CD4-positive, alpha-beta T cell (primary cell): Measurements from ENCODE around the gene GPC6. TPM values are rescaled to one million over a fixed set of nuclear protein-coding genes. Genes with fewer than 3 reads are reported as not detected.

ENCODE experiments used
- ATAC-seq: fragments of 200-7000 bp; cut with Tn5 transposase; one replicate; pipeline ENCODE4 v1.10.0; 2022; ENCODE audit warnings: mild to moderate bottlenecking; ENCODE audit not compliant: poor library complexity
- CTCF ChIA-PET: fragments of 350-600 bp; sonication (Branson Sonifier 250); formaldehyde crosslinking; loops from one replicate; lab custom pipeline; 2021; ENCODE audit warnings: antibody characterized with exemption, inconsistent platforms; lab: Charles Lee
- POLR2A ChIA-PET: fragments of 350-600 bp; sonication (Branson Sonifier 250); formaldehyde crosslinking; loops from one replicate; lab custom pipeline; 2021; ENCODE audit warnings: antibody characterized with exemption, inconsistent platforms; lab: Charles Lee
- DNase-seq, 14 experiments: peaks; one replicate each; pipeline ENCODE4 v3.0.0-alpha.2; 2013 to 2020; ENCODE audit warnings: mixed read lengths in 2 of 14
- H3K27ac ChIP-seq, 2 donors: one replicate each; pipeline versions ENCODE4 v1.5.1 to v1.7.0; 2013; ENCODE audit warnings: low read length in 2 of 2, low read depth in 1 of 2, mild to moderate bottlenecking in 1 of 2
- H3K27me3 ChIP-seq, 2 experiments: 1 replicate in 1 of 2; 2 replicates in 1 of 2; pipeline versions ENCODE4 v1.6.1 to v1.7.0; 2013; ENCODE audit warnings: low read length in 2 of 2, control low read depth in 1 of 2, mild to moderate bottlenecking in 1 of 2, moderate library complexity in 1 of 2; ENCODE audit not compliant: insufficient read depth in 2 of 2, control insufficient read depth in 1 of 2
- H3K36me3 ChIP-seq: one replicate; pipeline ENCODE4 v1.6.1; 2013; ENCODE audit warnings: low read length, control low read depth; ENCODE audit not compliant: insufficient read depth
- H3K4me1 ChIP-seq: one replicate; pipeline ENCODE4 v1.6.1; 2013; ENCODE audit warnings: low read length, control low read depth; ENCODE audit not compliant: insufficient read depth
- H3K4me3 ChIP-seq: one replicate; pipeline ENCODE4 v1.5.1; 2013; ENCODE audit warnings: mild to moderate bottlenecking, low read length, moderate library complexity
- H3K9me3 ChIP-seq, 2 experiments: 1 replicate in 1 of 2; 2 replicates in 1 of 2; pipeline versions ENCODE4 v1.6.1 to v1.7.0; 2013; ENCODE audit warnings: low read length in 2 of 2, mild to moderate bottlenecking in 2 of 2, control low read depth in 1 of 2, moderate library complexity in 1 of 2; ENCODE audit not compliant: control insufficient read depth in 1 of 2, insufficient read depth in 1 of 2
- H3K27ac Mint-ChIP-seq: one replicate; pipeline ENCODE4 v1.8.0; 2020; ENCODE audit warnings: mixed read lengths
- H3K27me3 Mint-ChIP-seq: one replicate; pipeline ENCODE4 v1.8.0; 2021; ENCODE audit warnings: mixed read lengths
- H3K36me3 Mint-ChIP-seq: one replicate; pipeline ENCODE4 v1.8.0; 2021; ENCODE audit warnings: low read depth, mixed read lengths
- H3K4me1 Mint-ChIP-seq: one replicate; pipeline ENCODE4 v1.8.0; 2021; ENCODE audit warnings: low read depth, mixed read lengths
- H3K4me3 Mint-ChIP-seq: one replicate; pipeline ENCODE4 v1.8.0; 2020; ENCODE audit warnings: mild to moderate bottlenecking, mixed read lengths
- H3K9me3 Mint-ChIP-seq: one replicate; pipeline ENCODE4 v1.8.0; 2020; ENCODE audit warnings: mixed read lengths
- intact Hi-C, 2 experiments: fragments of 100-400 bp; cut with DNase I in 1 of 2; cut with micrococcal nuclease in 1 of 2; formaldehyde crosslinking; loops; one replicate each; pipeline versions ENCODE4 v1.15.1 to v1.9.0; 2023 to 2025; cut with DNase I, micrococcal nuclease
- total RNA-seq, 174 experiments: library from RNA in 2 of 174; stranded (reverse) in 2 of 174; gene quantifications; one replicate each; pipeline ENCODE4 v1.2.3 and lab custom pipeline; 2021 to 2026
- TF ChIP-seq, protein P1 (sequence below): fragments of 200-600 bp; IDR thresholded peaks from one replicate; pipeline ENCODE4 v1.8.0; 2022; ENCODE audit warnings: antibody characterized with exemption, mild to moderate bottlenecking

The GPC6 gene
- total RNA-seq, 2 experiments from 2014 or later, result not detected

DNA sequence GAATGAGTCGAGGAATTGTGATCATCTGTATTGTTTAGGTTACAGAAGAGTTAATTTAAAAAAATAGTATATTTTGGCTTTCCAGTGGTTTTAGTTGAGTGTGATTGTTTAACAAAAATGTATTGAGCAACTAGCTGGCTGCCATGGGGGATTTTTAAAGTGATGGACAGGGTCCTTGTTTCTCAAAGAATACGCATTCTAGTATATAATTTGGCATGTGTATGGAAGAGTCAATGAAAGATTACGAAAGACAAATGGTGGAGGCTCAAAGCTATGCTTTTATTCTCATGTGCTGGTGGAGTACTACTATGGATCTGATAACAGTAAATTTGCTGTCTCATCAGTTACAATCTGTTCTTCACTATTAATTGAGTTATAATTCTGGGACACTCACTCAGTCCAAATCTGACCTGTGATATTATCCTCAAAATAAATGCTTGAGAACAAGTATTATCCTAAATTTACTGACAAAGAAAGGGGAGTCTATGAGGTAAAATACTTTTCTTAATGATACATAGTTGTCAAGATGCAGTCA is 240.0 kb downstream of the GPC6 start:
- no peak overlapping the region for H3K27ac ChIP-seq
- Mint-ChIP-seq H3K4me3 (no peak overlapping the region), H3K27me3 (no peaks in the 10 kb centered on the region), H3K4me1 (no peaks in the 10 kb centered on the region), H3K27ac (no peak overlapping the region), H3K36me3 (no peaks in the 10 kb centered on the region), H3K9me3 (peaks cover 8% of the 10 kb centered on the region)
- intact Hi-C loops, result no loop called here
- no peak overlapping the region for H3K4me3 ChIP-seq
- ChIA-PET CTCF (no interaction called here), POLR2A (no interaction called here)
- no peak for DNase-seq
- no peaks in the 10 kb centered on the region for H3K4me1 ChIP-seq
- no peaks in the 10 kb centered on the region for H3K36me3 ChIP-seq
- H3K9me3 ChIP-seq, result no peaks in the 10 kb centered on the region
- TF ChIP-seq, protein P1, sequence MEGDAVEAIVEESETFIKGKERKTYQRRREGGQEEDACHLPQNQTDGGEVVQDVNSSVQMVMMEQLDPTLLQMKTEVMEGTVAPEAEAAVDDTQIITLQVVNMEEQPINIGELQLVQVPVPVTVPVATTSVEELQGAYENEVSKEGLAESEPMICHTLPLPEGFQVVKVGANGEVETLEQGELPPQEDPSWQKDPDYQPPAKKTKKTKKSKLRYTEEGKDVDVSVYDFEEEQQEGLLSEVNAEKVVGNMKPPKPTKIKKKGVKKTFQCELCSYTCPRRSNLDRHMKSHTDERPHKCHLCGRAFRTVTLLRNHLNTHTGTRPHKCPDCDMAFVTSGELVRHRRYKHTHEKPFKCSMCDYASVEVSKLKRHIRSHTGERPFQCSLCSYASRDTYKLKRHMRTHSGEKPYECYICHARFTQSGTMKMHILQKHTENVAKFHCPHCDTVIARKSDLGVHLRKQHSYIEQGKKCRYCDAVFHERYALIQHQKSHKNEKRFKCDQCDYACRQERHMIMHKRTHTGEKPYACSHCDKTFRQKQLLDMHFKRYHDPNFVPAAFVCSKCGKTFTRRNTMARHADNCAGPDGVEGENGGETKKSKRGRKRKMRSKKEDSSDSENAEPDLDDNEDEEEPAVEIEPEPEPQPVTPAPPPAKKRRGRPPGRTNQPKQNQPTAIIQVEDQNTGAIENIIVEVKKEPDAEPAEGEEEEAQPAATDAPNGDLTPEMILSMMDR, result no peak
- H3K27me3 ChIP-seq, result no peaks in the 10 kb centered on the region
- ATAC-seq, result no peak

DNA sequence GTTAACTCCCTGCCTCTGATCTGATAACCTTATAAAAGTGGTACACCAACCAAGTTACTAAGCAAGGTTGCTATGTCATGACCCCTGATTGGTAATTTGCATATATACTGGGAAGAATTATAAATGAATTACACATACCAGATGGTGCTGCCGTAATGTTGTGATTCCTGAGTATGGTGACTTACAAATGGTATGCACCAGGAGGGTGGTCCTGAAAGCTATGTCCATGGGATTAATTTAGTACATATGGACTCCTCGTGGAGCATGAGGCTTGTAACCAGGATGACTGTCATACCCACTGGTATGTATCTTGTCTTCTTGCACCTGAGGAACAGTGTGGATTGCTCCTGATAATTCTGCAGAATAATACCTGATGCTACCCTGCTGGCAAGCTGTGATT is 240.6 kb downstream of the GPC6 start:
- DNase-seq (no peak), ATAC-seq (no peak)
- Histone ChIP-seq H3K4me3 (no peak overlapping the region), H3K36me3 (no peaks in the 10 kb centered on the region), H3K27me3 (no peaks in the 10 kb centered on the region), H3K4me1 (no peaks in the 10 kb centered on the region), H3K9me3 (peaks cover 0 to 2% of the 10 kb centered on the region in 2 experiments), H3K27ac (no peak overlapping the region)
- Mint-ChIP-seq H3K4me1 (no peaks in the 10 kb centered on the region), H3K4me3 (no peak overlapping the region), H3K9me3 (peaks cover 11% of the 10 kb centered on the region), H3K27ac (no peak overlapping the region), H3K36me3 (no peaks in the 10 kb centered on the region), H3K27me3 (no peaks in the 10 kb centered on the region)
- POLR2A ChIA-PET, result no interaction called here
- intact Hi-C loops, result no loop called here
- TF ChIP-seq, protein P1, result no peak
- CTCF ChIA-PET, result no interaction called here

DNA sequence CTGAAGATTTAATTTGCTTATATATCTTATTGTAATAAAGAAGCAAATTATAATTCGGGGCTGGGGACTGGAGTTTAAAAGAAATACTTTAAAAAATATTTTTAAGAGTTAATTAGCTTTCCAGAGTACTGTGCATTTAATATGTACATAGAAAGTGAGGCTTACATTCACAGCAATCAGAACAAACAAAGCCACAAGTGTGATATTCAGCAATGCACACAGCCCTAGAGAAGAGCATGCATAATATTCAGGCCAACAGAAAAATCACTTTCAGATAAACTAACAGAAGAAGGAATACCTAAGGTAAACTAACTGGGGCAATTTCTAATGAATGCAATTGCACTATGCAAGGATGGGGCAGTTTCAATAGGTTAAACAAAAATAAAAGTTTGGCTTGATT is 241.8 kb downstream of the GPC6 start:
- H3K27me3 ChIP-seq, result no peaks in the 10 kb centered on the region
- intact Hi-C loops, result no loop called here
- ChIA-PET CTCF (no interaction called here), POLR2A (no interaction called here)
- H3K27ac ChIP-seq, result no peak overlapping the region
- TF ChIP-seq, protein P1, result no peak
- no peak for ATAC-seq
- no peaks in the 10 kb centered on the region for H3K4me1 ChIP-seq
- Mint-ChIP-seq H3K9me3 (peaks cover 9% of the 10 kb centered on the region), H3K36me3 (no peaks in the 10 kb centered on the region), H3K27ac (no peak overlapping the region), H3K27me3 (no peaks in the 10 kb centered on the region), H3K4me1 (no peaks in the 10 kb centered on the region), H3K4me3 (no peak overlapping the region)
- no peak for DNase-seq
- no peak overlapping the region for H3K4me3 ChIP-seq
- H3K36me3 ChIP-seq, result no peaks in the 10 kb centered on the region
- peaks cover 0 to 14% of the 10 kb centered on the region in 2 experiments for H3K9me3 ChIP-seq
